OCI-LY3 (cell line): ENCODE data around the gene SAE1.

ENCODE experiments used
- CTCF ChIP-seq: fragments of 200-600, 300-600 bp; sonication (generic); IDR thresholded peaks from 2 replicates; pipeline ENCODE4 v1.5.1; 2014; ENCODE audit warnings: antibody characterized with exemption, low read length, low read depth
- EZH2phosphoT487 ChIP-seq: fragments of 200-600 bp; shearing (Covaris generic); IDR thresholded peaks from 2 replicates; pipeline ENCODE4 v1.6.1; 2018; ENCODE audit warnings: antibody characterized with exemption, mixed run types, low read depth

GRCh38 chr19:47144630-47145029 is 14.0 kb downstream of the SAE1 start:
- TF ChIP-seq CTCF, result no peak
- no peak for TF ChIP-seq EZH2phosphoT487
